ENCODE results near the gene LITAFD. TPM values are rescaled to one million over a fixed set of nuclear protein-coding genes. Genes with fewer than 3 reads are reported as not detected.

The LITAFD gene
- total and polyA plus RNA-seq, 2 donors, result not detected

GRCh38 chr16:8850279-8850885 lies 31.8 kb upstream of the LITAFD start:
- DNase-seq (ENCODE audit: extremely low spot score), result no peak
- Histone ChIP-seq H3K4me3 (ENCODE audit: low read depth, low read length) (no peak overlapping the region), H3K27ac (ENCODE audit: low read depth) (no peak overlapping the region), H3K36me3 (ENCODE audit: insufficient read depth) (peaks cover 4% of the 10 kb centered on the region), H3K4me1 (ENCODE audit: insufficient read depth) (no peaks in the 10 kb centered on the region)
- 47% methylated on average over 11 of the region's 11 CpGs for WGBS

DNA sequence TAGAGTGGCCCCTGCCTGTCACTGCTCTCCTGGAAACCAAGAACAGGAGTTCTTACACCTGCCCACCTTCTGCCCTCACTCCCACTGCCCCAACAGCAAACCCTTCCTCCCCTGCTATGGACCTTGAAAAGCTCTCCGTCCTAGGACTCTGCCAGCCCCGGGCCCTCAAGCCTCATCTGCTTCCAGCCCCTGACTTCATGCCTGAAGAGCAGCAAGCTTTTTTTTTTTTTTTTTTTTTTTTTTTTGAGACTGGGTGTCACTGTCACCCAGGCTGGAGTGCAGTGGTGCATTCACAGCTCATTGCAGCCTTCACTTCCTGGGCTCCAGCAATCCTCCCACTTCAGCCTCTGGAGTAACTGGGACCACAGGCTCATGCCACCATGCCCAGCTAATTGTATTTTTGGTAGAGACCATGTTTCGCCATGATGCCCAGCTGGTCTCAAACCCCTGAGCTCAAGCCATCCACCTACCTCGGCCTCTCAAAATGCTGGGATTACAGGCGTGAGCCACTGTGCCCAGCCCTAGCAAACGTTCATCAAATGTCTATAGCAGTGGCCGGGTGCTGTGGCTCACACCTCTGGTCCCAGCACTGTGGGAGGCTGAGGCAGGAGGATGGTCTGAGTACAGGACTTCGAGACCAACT lies 30.3 kb upstream of the LITAFD start:
- Histone ChIP-seq H3K27ac (ENCODE audit: low read depth) (no peak overlapping the region), H3K4me3 (ENCODE audit: low read depth, low read length) (no peak overlapping the region), H3K36me3 (ENCODE audit: insufficient read depth) (peaks cover 4% of the 10 kb centered on the region), H3K4me1 (ENCODE audit: insufficient read depth) (no peaks in the 10 kb centered on the region)
- 87% methylated on average over 8 of the region's 8 CpGs for WGBS
- no peak for DNase-seq (ENCODE audit: extremely low spot score)

- Histone ChIP-seq H3K4me3 (ENCODE audit: low read depth, low read length) (no peak overlapping the region), H3K27ac (ENCODE audit: low read depth) (no peak overlapping the region), H3K36me3 (ENCODE audit: insufficient read depth) (peaks cover 4% of the 10 kb centered on the region), H3K4me1 (ENCODE audit: insufficient read depth) (no peaks in the 10 kb centered on the region)
- no peak for DNase-seq (ENCODE audit: extremely low spot score)
- 66% methylated on average over 8 of the region's 8 CpGs for WGBS
Observed at GRCh38 chr16:8852534-8852933, 29.6 kb upstream of the LITAFD start.

DNA sequence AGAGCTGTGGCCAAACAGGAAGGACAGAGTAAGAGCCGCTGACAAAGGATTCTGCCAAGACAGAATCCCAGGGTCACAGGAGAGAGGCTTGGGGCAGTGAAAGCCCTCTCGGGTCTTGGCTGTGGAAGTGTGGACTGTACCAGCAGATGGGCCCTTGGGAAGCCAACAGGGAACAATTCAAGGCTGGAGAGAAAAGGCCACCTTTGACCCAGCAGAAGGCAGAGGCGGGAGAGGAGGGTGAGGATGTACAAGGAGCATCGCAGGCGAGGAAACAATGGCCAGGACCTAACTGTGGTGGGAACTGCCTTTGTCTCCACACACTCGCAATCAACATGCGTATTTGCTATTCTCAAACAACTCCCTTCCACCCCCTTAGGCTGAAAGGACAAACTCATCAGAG lies 29.0 kb upstream of the LITAFD start:
- H3K27ac ChIP-seq (ENCODE audit: low read depth), result no peak overlapping the region
- H3K36me3 ChIP-seq (ENCODE audit: insufficient read depth), result peaks cover 4% of the 10 kb centered on the region
- DNase-seq (ENCODE audit: extremely low spot score), result no peak
- H3K4me1 ChIP-seq (ENCODE audit: insufficient read depth), result no peaks in the 10 kb centered on the region
- 85% methylated on average over 7 of the region's 7 CpGs for whole genome bisulfite sequencing
- no peak overlapping the region for H3K4me3 ChIP-seq (ENCODE audit: low read depth, low read length)

DNA sequence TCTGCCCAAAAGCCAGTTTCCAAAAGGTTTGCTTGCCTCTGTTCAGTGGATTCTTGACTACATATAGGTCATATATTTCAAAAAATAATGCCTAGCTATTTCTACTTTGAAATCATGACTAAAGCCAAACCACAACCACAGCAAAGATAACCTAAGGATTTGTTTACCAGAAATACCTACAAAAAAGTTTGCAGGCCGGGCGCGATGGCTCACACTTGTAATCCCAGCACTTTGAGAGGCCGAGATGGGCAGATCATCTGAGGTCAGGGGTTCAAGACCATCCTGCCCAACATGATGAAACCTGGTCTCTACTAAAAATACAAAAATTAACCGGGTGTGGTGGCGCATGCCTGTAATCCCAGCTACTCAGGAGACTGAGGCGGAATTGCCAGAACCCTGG lies 28.5 kb upstream of the LITAFD start:
- H3K27ac ChIP-seq (ENCODE audit: low read depth), result no peak overlapping the region
- H3K4me3 ChIP-seq (ENCODE audit: low read depth, low read length), result no peak overlapping the region
- 90% methylated on average over 7 of the region's 7 CpGs for WGBS
- DNase-seq (ENCODE audit: extremely low spot score), result no peak
- H3K4me1 ChIP-seq (ENCODE audit: insufficient read depth), result no peaks in the 10 kb centered on the region
- peaks cover 2% of the 10 kb centered on the region for H3K36me3 ChIP-seq (ENCODE audit: insufficient read depth)

DNA sequence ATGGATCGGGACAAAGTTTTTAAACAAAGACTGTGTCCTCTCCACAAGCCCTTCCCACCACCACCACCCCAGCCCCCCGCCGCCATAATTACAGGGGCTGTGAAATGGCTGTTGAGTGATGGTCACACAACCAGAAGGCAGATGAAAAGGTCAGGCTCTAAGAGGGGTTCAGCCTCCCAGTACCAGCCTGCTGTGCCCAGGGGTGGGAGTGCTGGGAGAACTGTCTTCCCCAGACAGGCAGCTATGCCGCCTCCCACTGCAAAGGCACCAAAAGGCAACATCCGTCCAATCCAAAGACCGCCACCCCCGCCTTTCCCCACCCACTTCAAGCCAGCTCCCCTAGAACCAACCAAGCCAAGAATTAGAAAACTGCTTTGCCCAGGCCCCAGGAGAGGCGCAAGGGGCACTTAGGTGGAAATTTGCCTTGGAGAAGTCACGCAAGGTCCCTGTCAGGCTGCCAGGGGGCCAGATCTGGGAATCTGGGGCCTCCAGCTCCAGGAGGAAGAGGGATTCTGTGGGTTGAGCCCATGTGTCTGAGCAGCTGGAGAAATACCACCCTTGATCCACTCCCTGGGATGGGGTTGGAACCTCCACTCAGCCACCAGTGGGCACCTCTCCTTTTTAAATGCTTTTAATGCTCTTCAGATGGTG lies 27.7 kb upstream of the LITAFD start:
- H3K4me1 ChIP-seq (ENCODE audit: insufficient read depth), result no peaks in the 10 kb centered on the region
- peaks cover 2% of the 10 kb centered on the region for H3K36me3 ChIP-seq (ENCODE audit: insufficient read depth)
- DNase-seq (ENCODE audit: extremely low spot score), result no peak
- no peak overlapping the region for H3K27ac ChIP-seq (ENCODE audit: low read depth)
- H3K4me3 ChIP-seq (ENCODE audit: low read depth, low read length), result no peak overlapping the region
- 90% methylated on average over 9 of the region's 9 CpGs for WGBS

GRCh38 chr16:8855051-8855786 lies 26.9 kb upstream of the LITAFD start:
- Histone ChIP-seq H3K4me1 (ENCODE audit: insufficient read depth) (no peaks in the 10 kb centered on the region), H3K36me3 (ENCODE audit: insufficient read depth) (peaks cover 2% of the 10 kb centered on the region), H3K4me3 (ENCODE audit: low read depth, low read length) (no peak overlapping the region), H3K27ac (ENCODE audit: low read depth) (no peak overlapping the region)
- 91% methylated on average over 11 of the region's 11 CpGs for WGBS
- DNase-seq (ENCODE audit: extremely low spot score), result no peak

DNA sequence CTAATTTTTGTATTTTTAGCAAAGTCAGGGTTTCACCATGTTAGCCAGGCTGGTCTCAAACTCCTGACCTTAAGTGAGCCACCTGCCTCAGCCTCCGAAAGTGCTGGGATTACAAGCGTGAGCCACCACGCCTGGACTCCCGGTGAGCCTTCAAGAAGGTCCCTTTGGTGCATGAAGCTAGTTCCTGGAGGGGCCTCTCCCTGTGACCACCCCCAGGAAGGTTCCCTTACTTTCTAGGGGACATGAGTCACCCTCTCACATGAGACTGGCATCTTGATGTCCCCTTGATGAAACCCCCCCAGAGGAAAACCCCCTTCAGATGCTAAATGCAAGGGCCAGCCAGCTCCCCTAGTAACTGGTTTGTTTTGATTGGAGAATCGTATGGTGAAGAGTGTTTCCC lies 26.2 kb upstream of the LITAFD start:
- WGBS, result 55% methylated on average over 5 of the region's 5 CpGs
- Histone ChIP-seq H3K4me3 (ENCODE audit: low read depth, low read length) (no peak overlapping the region), H3K4me1 (ENCODE audit: insufficient read depth) (no peaks in the 10 kb centered on the region), H3K27ac (ENCODE audit: low read depth) (no peak overlapping the region), H3K36me3 (ENCODE audit: insufficient read depth) (peaks cover 2% of the 10 kb centered on the region)
- no peak for DNase-seq (ENCODE audit: extremely low spot score)

- no peaks in the 10 kb centered on the region for H3K4me1 ChIP-seq (ENCODE audit: insufficient read depth)
- peaks cover 2% of the 10 kb centered on the region for H3K36me3 ChIP-seq (ENCODE audit: insufficient read depth)
- H3K4me3 ChIP-seq (ENCODE audit: low read depth, low read length), result no peak overlapping the region
- WGBS, result 91% methylated on average over 31 of the region's 31 CpGs
- no peak overlapping the region for H3K27ac ChIP-seq (ENCODE audit: low read depth)
- no peak for DNase-seq (ENCODE audit: extremely low spot score)
Observed at GRCh38 chr16:8858994-8859912, 22.9 kb upstream of the LITAFD start.

DNA sequence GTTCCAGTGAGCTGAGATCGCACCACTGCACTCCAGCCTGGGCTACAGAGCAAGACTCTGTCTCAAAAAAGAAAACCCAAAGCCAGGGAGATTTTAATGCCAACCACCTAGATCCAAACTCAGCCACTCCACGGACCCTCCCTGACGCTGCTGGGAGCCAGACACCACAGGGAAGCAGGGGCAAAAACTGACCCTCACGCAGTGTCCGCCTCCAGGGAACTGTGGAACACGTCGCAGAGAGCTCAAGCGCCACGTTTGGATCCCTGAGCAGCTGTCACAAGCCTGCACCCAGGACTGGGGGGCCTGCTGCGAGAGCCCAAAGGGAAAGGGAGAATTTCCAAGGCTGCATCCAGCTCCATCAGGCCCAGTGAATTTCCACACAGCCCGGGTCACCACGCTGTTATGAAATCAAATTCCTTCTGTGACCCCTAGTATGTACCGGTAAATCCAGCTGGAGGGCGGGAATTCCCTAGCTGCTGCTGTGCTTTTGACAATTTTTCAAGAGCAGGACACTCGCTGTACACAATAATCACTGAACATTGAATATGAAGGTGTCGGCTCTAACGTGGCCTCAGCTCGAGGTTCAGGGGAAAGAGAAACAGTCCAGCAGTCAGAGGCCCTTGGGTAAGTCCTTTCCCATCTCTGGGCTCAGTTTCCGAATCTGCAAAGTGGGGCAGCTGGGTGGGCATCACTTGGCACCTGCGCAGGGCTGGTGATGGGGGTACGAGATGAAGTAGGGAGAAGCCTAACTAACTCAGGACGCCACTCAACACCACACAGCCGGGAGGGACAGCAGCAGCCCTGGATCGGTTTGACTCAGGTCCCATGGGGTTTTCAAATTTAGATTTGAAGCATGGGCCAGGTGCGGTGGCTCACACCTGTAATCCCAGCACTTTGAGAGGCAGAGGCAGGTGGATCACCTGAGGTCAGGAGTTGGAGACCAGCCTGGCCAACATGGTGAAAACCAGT lies 22.0 kb upstream of the LITAFD start:
- 64% methylated on average over 25 of the region's 25 CpGs for WGBS
- Histone ChIP-seq H3K27ac (ENCODE audit: low read depth) (no peak overlapping the region), H3K4me1 (ENCODE audit: insufficient read depth) (no peaks in the 10 kb centered on the region), H3K36me3 (ENCODE audit: insufficient read depth) (no peaks in the 10 kb centered on the region), H3K4me3 (ENCODE audit: low read depth, low read length) (no peak overlapping the region)
- no peak for DNase-seq (ENCODE audit: extremely low spot score)

DNA sequence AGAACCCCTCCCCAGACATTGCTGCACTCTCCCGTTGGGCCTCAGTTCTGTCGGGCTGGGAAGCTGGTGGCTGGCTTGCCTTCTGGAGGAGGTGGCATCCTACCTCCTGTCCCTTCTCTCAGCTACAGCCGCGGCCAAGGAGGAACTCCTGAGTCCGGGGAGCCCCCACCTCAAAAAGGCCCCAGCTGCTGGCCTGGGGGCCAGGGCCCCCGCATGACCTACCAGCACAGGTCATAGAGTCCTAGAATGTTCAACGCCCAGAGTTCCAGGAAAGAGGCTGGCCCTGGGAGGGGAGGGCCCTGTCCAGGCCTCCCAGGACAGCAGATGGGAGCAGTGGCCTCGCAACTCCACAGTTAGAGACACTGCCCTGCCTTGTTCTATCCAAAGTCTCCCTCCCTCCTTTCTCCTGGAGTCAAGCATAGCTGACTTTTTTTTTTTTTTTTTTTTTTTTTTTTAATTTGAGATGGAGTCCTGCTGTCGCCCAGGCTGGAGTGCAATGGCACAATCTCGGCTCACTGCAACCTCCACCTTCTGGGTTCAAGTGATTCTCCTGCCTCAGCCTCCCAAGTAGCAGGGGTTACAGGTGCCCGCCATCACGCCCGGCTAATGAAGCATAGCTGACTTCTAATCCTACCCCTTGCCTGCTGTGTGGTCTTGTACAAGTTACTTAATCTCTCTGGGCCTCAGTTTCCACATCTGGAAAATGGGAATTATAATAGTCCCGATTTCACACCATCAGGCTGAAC lies 20.4 kb upstream of the LITAFD start:
- Histone ChIP-seq H3K4me1 (ENCODE audit: insufficient read depth) (no peaks in the 10 kb centered on the region), H3K36me3 (ENCODE audit: insufficient read depth) (no peaks in the 10 kb centered on the region), H3K4me3 (ENCODE audit: low read depth, low read length) (no peak overlapping the region), H3K27ac (ENCODE audit: low read depth) (no peak overlapping the region)
- 67% methylated on average over 14 of the region's 14 CpGs for WGBS
- no peak for DNase-seq (ENCODE audit: extremely low spot score)

All from urinary bladder (tissue), 4 donors.